ENCODE results near the gene NDUFB3.

GRCh38 chr2:201111096-201111495 lies 39.3 kb downstream of the NDUFB3 start:
- TF ChIP-seq CTCF (IDR thresholded peaks at IDR 0.05) = no peak
- TF ChIP-seq POLR2A (IDR thresholded peaks at IDR 0.05) = no peak
